ENCODE results near the gene MYOM1.

Gene MYOM1

GRCh38 chr18:3219631-3220335, at the start of gene MYOM1:
MYOM1 (minus strand) TSS chr18:3219968; CDS start chr18:3215223, 4,745 bp downstream.
- no peak for DNase-seq

- DNase-seq, result no peak
Measured at GRCh38 chr18:3269241-3269913, 49.6 kb upstream of the MYOM1 start.

- no peak for DNase-seq
Measured at GRCh38 chr18:3268306-3268705, 48.5 kb upstream of the MYOM1 start.

GRCh38 chr18:3266062-3266608, 46.4 kb upstream of the MYOM1 start:
- no peak for DNase-seq

GRCh38 chr18:3265564-3266033, 45.8 kb upstream of the MYOM1 start:
- no peak for DNase-seq

GRCh38 chr18:3264362-3264761, 44.6 kb upstream of the MYOM1 start:
- DNase-seq, result no peak

- no peak for DNase-seq
Measured at GRCh38 chr18:3263132-3263700, 43.4 kb upstream of the MYOM1 start.

GRCh38 chr18:3262234-3263131, 42.7 kb upstream of the MYOM1 start:
- DNase-seq, result no peak

- DNase-seq, result peak; percentile 77
Measured at GRCh38 chr18:3261373-3262233, 41.8 kb upstream of the MYOM1 start, which contains the start of gene MYL12B. MYL12B (plus strand) TSS chr18:3262133; CDS start chr18:3272899, 10,766 bp downstream.

- DNase-seq, result no peak
Measured at GRCh38 chr18:3260995-3261372, 41.2 kb upstream of the MYOM1 start.

GRCh38 chr18:3257627-3258120, 37.9 kb upstream of the MYOM1 start:
- no peak for DNase-seq

GRCh38 chr18:3256693-3257626, 37.2 kb upstream of the MYOM1 start:
- DNase-seq, result no peak

- DNase-seq, result no peak
Measured at GRCh38 chr18:3255611-3256165, 35.9 kb upstream of the MYOM1 start.

GRCh38 chr18:3254725-3255124, 35.0 kb upstream of the MYOM1 start:
- DNase-seq, result no peak

- DNase-seq, result no peak
Measured at GRCh38 chr18:3252843-3253242, 33.1 kb upstream of the MYOM1 start.

GRCh38 chr18:3251963-3252277, 32.2 kb upstream of the MYOM1 start:
- no peak for DNase-seq

- DNase-seq, result no peak
Measured at GRCh38 chr18:3251249-3251962, 31.6 kb upstream of the MYOM1 start.

GRCh38 chr18:3250237-3251107, 30.7 kb upstream of the MYOM1 start:
- DNase-seq, result no peak

Measured in NCI-H774 (cell line).